HCT116 (cell line): ENCODE data around the gene PLAAT3. TPM values are rescaled to one million over a fixed set of nuclear protein-coding genes. Genes with fewer than 3 reads are reported as not detected.
A peak's percentile ranks its signal among the peaks of the same experiment; 100 is the strongest.

Source experiments
- ATAC-seq: fragments of 200-7000 bp; cut with Tn5 transposase; 2 replicates; pipeline ENCODE4 v1.9.1; 2020; ENCODE audit warnings: mild to moderate bottlenecking, moderate library complexity
- Bru-seq: library from RNA; stranded (reverse); fragments of 400-500 nt; gene quantifications from one replicate; lab custom pipeline; 2021; lab: Mats Ljungman, UMichigan
- BruChase-seq, 2 experiments: library from RNA; stranded (reverse); fragments of 400-500 nt; gene quantifications; one replicate each; lab custom pipeline; 2021; lab: Mats Ljungman, UMichigan
- BruUV-seq: library from RNA; stranded (reverse); fragments of 400-500 nt; replicated peaks from 2 replicates; lab custom pipeline; 2021; lab: Mats Ljungman, UMichigan
- CTCF ChIA-PET: fragments of 300-600 bp; sonication (Branson Sonifier 250); formaldehyde crosslinking; loops from one replicate; lab custom pipeline; 2021; ENCODE audit warnings: antibody characterized with exemption; lab: Charles Lee
- POLR2A ChIA-PET: fragments of 300-600, 350-600 bp; sonication (Branson Sonifier 250); formaldehyde crosslinking; loops from one replicate; lab custom pipeline; 2021; ENCODE audit warnings: antibody characterized with exemption; lab: Charles Lee
- RAD21 ChIA-PET, 2 experiments: fragments of 300-600 bp; sonication (Branson Sonifier 250); formaldehyde crosslinking; loops; one replicate each; lab custom pipeline; 2023; ENCODE audit warnings: low total read pairs in 2 of 2; ENCODE audit not compliant: uncharacterized antibody in 2 of 2, unreplicated experiment in 2 of 2, low non-redundant PET in 1 of 2; lab: Charles Lee
- DNase-seq: peaks from one replicate; pipeline ENCODE4 v3.0.0-alpha.2; 2010; ENCODE audit warnings: low read depth, low spot score
- H2AFZ ChIP-seq: fragments of 200-600 bp; shearing (Covaris generic), sonication (generic); 2 replicates; pipeline ENCODE4 v1.6.1; 2017; ENCODE audit warnings: low read depth, mixed run types, mixed read lengths, antibody characterized with exemption, low read length; ENCODE audit not compliant: poor library complexity, severe bottlenecking
- H3K27ac ChIP-seq: 2 replicates; pipeline ENCODE4 v1.5.1; 2012; ENCODE audit warnings: low read depth, low read length
- H3K27me3 ChIP-seq: fragments of 200-600 bp; sonication (generic); 2 replicates; pipeline ENCODE4 v1.6.1; 2016; ENCODE audit warnings: mixed run types, low read length, mixed read lengths; ENCODE audit not compliant: insufficient read depth
- H3K36me3 ChIP-seq, 2 experiments: fragments of 200-500 bp in 1 of 2; fragments of 200-600 bp in 1 of 2; sonication (Bioruptor generic) in 1 of 2; sonication (generic) in 1 of 2; 2 replicates each; pipeline versions ENCODE4 v1.5.1 to v1.6.1; 2014 to 2016; ENCODE audit warnings: low read length in 2 of 2, inconsistent platforms in 1 of 2, mixed read lengths in 1 of 2, mixed run types in 1 of 2; ENCODE audit not compliant: insufficient read depth in 2 of 2, control insufficient read depth in 1 of 2
- H3K4me1 ChIP-seq, 2 experiments: fragments of 200-600 bp in 1 of 2; sonication (generic) in 1 of 2; 2 replicates each; pipeline versions ENCODE4 v1.5.1 to v1.6.1; 2012 to 2017; ENCODE audit warnings: low read length in 2 of 2, inconsistent platforms in 1 of 2, mild to moderate bottlenecking in 1 of 2, mixed read lengths in 1 of 2, mixed run types in 1 of 2, moderate library complexity in 1 of 2; ENCODE audit not compliant: insufficient read depth in 2 of 2, control insufficient read depth in 1 of 2
- H3K4me2 ChIP-seq: fragments of 200-600 bp; sonication (generic); 2 replicates; pipeline ENCODE4 v1.6.1; 2017; ENCODE audit warnings: mixed run types, low read length, mixed read lengths
- H3K4me3 ChIP-seq, 2 experiments: fragments of 200-600 bp in 1 of 2; sonication (generic) in 1 of 2; replicated peaks in 1 of 2; 2 replicates each; pipeline ENCODE4 v1.5.1; 2011 to 2016; ENCODE audit warnings: low read length in 2 of 2, control low read depth in 1 of 2, low read depth in 1 of 2, mild to moderate bottlenecking in 1 of 2, mixed read lengths in 1 of 2, mixed run types in 1 of 2
- H3K79me2 ChIP-seq: fragments of 200-600 bp; sonication (generic); 2 replicates; pipeline ENCODE4 v1.6.1; 2017; ENCODE audit warnings: mild to moderate bottlenecking, mixed run types, low read length, moderate library complexity, mixed read lengths; ENCODE audit not compliant: insufficient read depth
- H3K9ac ChIP-seq: fragments of 200-600 bp; sonication (generic); 2 replicates; pipeline ENCODE4 v1.6.1; 2016; ENCODE audit warnings: low read length, mixed read lengths
- H3K9me2 ChIP-seq: fragments of 200-600 bp; sonication (generic), shearing (Covaris generic); 2 replicates; pipeline ENCODE4 v1.6.1; 2017; ENCODE audit warnings: mixed run types, mild to moderate bottlenecking, moderate library complexity; ENCODE audit not compliant: insufficient read depth
- H3K9me3 ChIP-seq, 2 experiments: fragments of 200-500 bp in 1 of 2; fragments of 200-600 bp in 1 of 2; sonication (Bioruptor generic) in 1 of 2; sonication (generic) in 1 of 2; 2 replicates each; pipeline ENCODE4 v1.6.1; 2014 to 2017; ENCODE audit warnings: low read length in 2 of 2, mixed read lengths in 2 of 2, inconsistent platforms in 1 of 2, low read depth in 1 of 2, mild to moderate bottlenecking in 1 of 2, mixed run types in 1 of 2, moderate library complexity in 1 of 2; ENCODE audit not compliant: control insufficient read depth in 1 of 2, insufficient read depth in 1 of 2
- H4K20me1 ChIP-seq: fragments of 200-600 bp; sonication (generic), shearing (Covaris generic); 2 replicates; pipeline ENCODE4 v1.6.1; 2017; ENCODE audit warnings: mixed run types, mild to moderate bottlenecking, moderate library complexity; ENCODE audit not compliant: insufficient read depth
- ATF3 ChIP-seq: IDR thresholded peaks from 2 replicates; pipeline ENCODE4 v1.6.1; 2012
- CBX3 ChIP-seq: IDR thresholded peaks from 2 replicates; pipeline ENCODE4 v1.6.1; 2012; ENCODE audit warnings: low read depth
- CEBPB ChIP-seq: IDR thresholded peaks from 2 replicates; pipeline ENCODE4 v1.6.1; 2012; ENCODE audit warnings: low read depth
- EGR1 ChIP-seq: IDR thresholded peaks from 2 replicates; pipeline ENCODE4 v1.6.1; 2012; ENCODE audit warnings: low read depth
- ELF1 ChIP-seq: IDR thresholded peaks from 2 replicates; pipeline ENCODE4 v1.6.1; 2012; ENCODE audit warnings: low read depth, borderline replicate concordance
- EZH2 ChIP-seq: fragments of 200-600 bp; sonication (generic); IDR thresholded peaks from 2 replicates; pipeline ENCODE4 v1.6.1; 2017; ENCODE audit warnings: antibody characterized with exemption, mixed run types
- EZH2phosphoT487 ChIP-seq: fragments of 200-600 bp; IDR thresholded peaks from 2 replicates; pipeline ENCODE4 v1.6.1; 2018; ENCODE audit warnings: antibody characterized with exemption, borderline replicate concordance
- FOSL1 ChIP-seq: IDR thresholded peaks from 2 replicates; pipeline ENCODE4 v1.6.1; 2012; ENCODE audit warnings: low read depth
- MAX ChIP-seq: IDR thresholded peaks from 2 replicates; pipeline ENCODE4 v1.6.1; 2012
- POLR2A ChIP-seq: IDR thresholded peaks from 2 replicates; pipeline ENCODE4 v1.7.0; 2011; ENCODE audit warnings: borderline replicate concordance; ENCODE audit not compliant: insufficient read depth, insufficient read length; ENCODE audit errors: extremely low read depth
- POLR2AphosphoS5 ChIP-seq: IDR thresholded peaks from 2 replicates; pipeline ENCODE4 v1.6.1; 2011; ENCODE audit warnings: mild to moderate bottlenecking, low read depth, low read length, moderate library complexity
- RAD21 ChIP-seq: IDR thresholded peaks from 2 replicates; pipeline ENCODE4 v1.6.1; 2012; ENCODE audit warnings: low read depth, mild to moderate bottlenecking
- REST ChIP-seq: IDR thresholded peaks from 2 replicates; pipeline ENCODE4 v1.6.1; 2012; ENCODE audit warnings: low read depth
- SIN3A ChIP-seq: IDR thresholded peaks from 2 replicates; pipeline ENCODE4 v1.6.1; 2012; ENCODE audit warnings: low read depth
- SP1 ChIP-seq: IDR thresholded peaks from 2 replicates; pipeline ENCODE4 v1.6.1; 2012; ENCODE audit warnings: low read depth
- SRF ChIP-seq: IDR thresholded peaks from 2 replicates; pipeline ENCODE4 v1.6.1; 2012; ENCODE audit warnings: low read depth
- TCF7L2 ChIP-seq: IDR thresholded peaks from 2 replicates; pipeline ENCODE4 v1.7.0; 2011; ENCODE audit warnings: borderline replicate concordance, inconsistent platforms; ENCODE audit not compliant: insufficient read depth, insufficient read length; ENCODE audit errors: extremely low read depth
- YY1 ChIP-seq: IDR thresholded peaks from 2 replicates; pipeline ENCODE4 v1.6.1; 2011; ENCODE audit warnings: low read length, low read depth, moderate library complexity, mild to moderate bottlenecking; ENCODE audit not compliant: insufficient replicate concordance; ENCODE audit errors: extremely low read depth
- ZBTB33 ChIP-seq: IDR thresholded peaks from 2 replicates; pipeline ENCODE4 v1.6.1; 2011; ENCODE audit warnings: mild to moderate bottlenecking, low read length, moderate library complexity; ENCODE audit not compliant: insufficient replicate concordance; ENCODE audit errors: extremely low read depth
- ZFX ChIP-seq: fragments of 450-650 bp; IDR thresholded peaks from 2 replicates; pipeline ENCODE4 v1.6.1; 2017
- ZNF274 ChIP-seq: fragments of 200-500 bp; sonication (Bioruptor generic); IDR thresholded peaks from 2 replicates; pipeline ENCODE4 v1.6.1; 2014; ENCODE audit warnings: mild to moderate bottlenecking, low read depth, low read length, inconsistent platforms
- intact Hi-C: fragments of 100-400 bp; cut with micrococcal nuclease; formaldehyde crosslinking; loops from 2 replicates; pipeline ENCODE4 v1.10.0; 2022
- long read RNA-seq: library from polyadenylated mRNA; unstranded; transcript quantifications from one replicate; pipeline ENCODE4 v2.0.0, GENCODE V29; 2021; ENCODE audit not compliant: unreplicated experiment
- polyA plus RNA-seq: library from polyadenylated mRNA; unstranded; fragments of >200 nt; gene quantifications from 2 replicates; pipeline ENCODE4 v1.2.1, GENCODE V29; 2012; ENCODE audit warnings: missing spikeins
- total RNA-seq: library from RNA; stranded (reverse); gene quantifications from one replicate; pipeline ENCODE4 v1.2.1, GENCODE V29; 2021; ENCODE audit not compliant: unreplicated experiment

The PLAAT3 gene
- total RNA-seq, result 31.1 TPM
- 31.2 and 35.1 TPM in 2 replicates for polyA plus RNA-seq
- Bru-seq, nascent RNA, result percentile 53 among the genes with signal in this experiment
- BruChase-seq, experiment 1, labeled RNA remaining after a 6-hour chase, result percentile 52 among the genes with signal in this experiment
- percentile 47 among the genes with signal in this experiment for BruChase-seq, experiment 2, labeled RNA remaining after a 2-hour chase
- long read RNA-seq, transcript PLA2G16-203 (5 exons, 1,099 nt), result major isoform, 16 of 40 reads
- long read RNA-seq, transcript PLA2G16-201 (4 exons, 2,594 nt), result minor isoform, 15 of 40 reads
- long read RNA-seq, partial matches to known transcripts, result 0 of 40 reads
- long read RNA-seq, other reads (novel, unspliced or antisense), result 9 of 40 reads

GRCh38 chr11:63614136-63614671 lies at the start of gene PLAAT3:
PLAAT3 (minus strand) TSS chr11:63614433; CDS start chr11:63614014, 419 bp downstream.
- peak within 1 kb of the TSS; percentile 62 to 67 for H3K4me3 ChIP-seq
- POLR2A ChIA-PET, result no interaction called here
- peak; percentile 90 for ATAC-seq
- no peaks in the 10 kb centered on the region for H3K9me2 ChIP-seq
- no peaks in the 10 kb centered on the region for H3K9me3 ChIP-seq
- no peaks in the 10 kb centered on the region for H4K20me1 ChIP-seq
- intact Hi-C loops, result no loop called here
- BruUV-seq, result TSS peak; percentile 54
- H3K36me3 ChIP-seq, result no peaks in the 10 kb centered on the region
- TF ChIP-seq FOSL1 (no peak), RAD21 (no peak), POLR2AphosphoS5 (peak; percentile 70), SP1 (no peak), SIN3A (0 out of 2 replicates have a peak, but pooled peaks have one; percentile 23), CEBPB (no peak), ELF1 (no peak), ZBTB33 (no peak), POLR2A (no peak), ATF3 (no peak), YY1 (peak; percentile 56), ZNF274 (no peak), EGR1 (no peak), EZH2 (no peak), SRF (no peak), REST (no peak), TCF7L2 (no peak), ZFX (no peak), EZH2phosphoT487 (no peak), CBX3 (no peak), MAX (peak; percentile 68)
- TF ChIP-seq, all 23 proteins: peak for 4
- peak within 1 kb of the TSS; percentile 95 for H3K4me2 ChIP-seq
- no peaks in the 10 kb centered on the region for H3K79me2 ChIP-seq
- CTCF ChIA-PET, result interaction anchor here (1.4 kb wide), 1 partner anchor 8 kb away, joined by 3 read pairs; no protein-coding TSS in a partner anchor
- RAD21 ChIA-PET, result no interaction called here
- H3K9ac ChIP-seq, result peak within 1 kb of the TSS; percentile 46
- peak within 1 kb of the TSS; percentile 41; the same call in 1 of the 2 replicates for H3K27ac ChIP-seq
- no peaks in the 10 kb centered on the region for H3K27me3 ChIP-seq
- H3K4me1 ChIP-seq, result peaks cover 13% of the 10 kb centered on the region in 2 experiments; a peak in 3 of 4 replicates
- H2AFZ ChIP-seq, result peak within 1 kb of the TSS; percentile 56
- peak; percentile 36 for DNase-seq
